ENCODE results near the gene CLBA1.

- TF ChIP-seq CTCF (IDR thresholded peaks at IDR 0.05; ENCODE audit: insufficient read depth, low read length) (no peak), POLR2AphosphoS5 (IDR thresholded peaks at IDR 0.05; ENCODE audit: low read depth) (no peak), REST (IDR thresholded peaks at IDR 0.05; ENCODE audit: insufficient replicate concordance, low read depth) (no peak)
Measured at GRCh38 chr14:104938960-104939359, 46.6 kb upstream of the CLBA1 start.

Data from HL-60 (cell line).